ENCODE data around the gene SFT2D1.
"Not testable (repeated sequence)": the region's sequence is repeated elsewhere in the genome, so short reads cannot be mapped to it uniquely, and the experiment has no call there.

SFT2D1 gene

GRCh38 chr6:166342349-166343149 is at the start of gene SFT2D1:
Gene SFT2D1, minus strand, starts transcription at chr6:166342545. Its CDS starts 64 bp downstream, at chr6:166342481.
- DNase-seq: peak; percentile 84

- DNase-seq: no peak
Observed at GRCh38 chr6:166389119-166389518, 46.8 kb upstream of the SFT2D1 start.

DNA sequence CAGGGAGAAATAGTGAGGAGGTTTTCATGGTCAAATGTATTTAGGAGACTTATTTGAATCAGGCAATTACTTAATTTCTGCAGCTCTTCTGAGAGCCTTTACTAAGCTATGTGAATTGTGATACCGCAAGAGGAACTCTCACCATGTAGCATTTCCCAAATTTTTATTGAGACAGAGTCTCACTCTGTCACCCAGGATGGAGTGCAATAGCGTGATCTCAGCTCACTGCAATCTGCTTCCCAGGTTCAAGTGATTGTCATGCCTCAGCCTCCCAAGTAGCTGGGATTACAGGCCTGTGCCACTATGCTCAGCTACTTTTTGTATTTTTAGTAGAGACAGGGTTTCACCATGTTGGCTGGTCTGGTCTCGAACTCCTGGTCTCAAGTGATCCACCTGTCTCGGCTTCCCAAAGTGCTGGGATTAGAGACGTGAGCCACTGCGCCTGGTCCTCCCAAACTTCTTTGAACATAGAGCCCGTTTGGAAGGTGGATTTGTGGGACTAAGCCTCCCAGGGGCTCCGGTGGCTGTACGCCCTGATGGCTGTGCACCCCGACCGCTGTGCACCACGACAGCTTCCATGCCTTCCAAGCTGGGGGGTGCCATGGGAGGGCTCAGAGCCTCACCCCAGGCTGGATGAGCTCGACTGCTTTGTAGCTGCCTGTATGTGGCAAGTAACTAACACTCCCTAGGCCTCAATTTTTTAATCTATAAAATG is 46.1 kb upstream of the SFT2D1 start:
- DNase-seq: no peak

- DNase-seq: no peak
Observed at GRCh38 chr6:166387642-166388289, 45.4 kb upstream of the SFT2D1 start.

DNA sequence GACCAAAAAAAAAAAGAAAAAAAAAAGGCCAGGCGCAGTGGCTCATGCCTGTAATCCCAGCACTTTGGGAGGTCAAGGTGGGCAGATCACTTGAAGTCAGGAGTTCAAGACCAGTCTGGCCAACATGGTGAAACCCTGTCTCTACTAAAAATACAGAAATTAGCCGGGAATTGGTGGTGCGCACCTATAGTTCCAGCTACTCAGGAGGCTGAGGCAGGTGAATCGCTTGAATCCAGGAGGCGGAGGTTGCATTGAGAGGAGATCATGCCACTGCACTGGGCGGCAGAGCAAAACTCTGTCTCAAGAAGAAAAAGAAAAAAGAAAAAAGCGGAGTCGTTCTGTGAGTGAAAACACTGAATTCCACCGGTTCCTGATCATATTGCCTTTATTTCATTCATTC is 44.8 kb upstream of the SFT2D1 start:
- DNase-seq: not testable (repeated sequence)

DNA sequence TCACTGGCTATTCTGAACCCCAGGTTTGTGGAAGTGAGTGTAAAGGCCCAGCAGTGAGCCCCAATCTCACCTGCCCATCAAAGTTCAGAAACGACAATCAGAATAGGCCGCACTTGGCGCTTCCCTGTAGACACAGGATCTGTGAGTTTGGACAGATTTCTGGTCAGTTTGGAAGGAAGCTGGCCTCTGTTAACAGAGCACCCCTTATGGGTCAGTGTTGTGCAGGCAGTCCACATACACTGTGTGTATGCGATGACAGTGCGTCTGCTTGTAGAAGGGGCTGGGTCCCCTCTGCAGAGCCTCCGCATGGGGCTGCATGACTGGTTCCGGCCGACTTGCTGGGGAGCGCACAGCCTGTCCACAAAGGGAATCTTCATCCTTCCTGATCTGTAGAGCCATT is 43.8 kb upstream of the SFT2D1 start:
- no peak for DNase-seq

GRCh38 chr6:166383802-166384363 is 41.5 kb upstream of the SFT2D1 start:
- not testable (repeated sequence) for DNase-seq

DNA sequence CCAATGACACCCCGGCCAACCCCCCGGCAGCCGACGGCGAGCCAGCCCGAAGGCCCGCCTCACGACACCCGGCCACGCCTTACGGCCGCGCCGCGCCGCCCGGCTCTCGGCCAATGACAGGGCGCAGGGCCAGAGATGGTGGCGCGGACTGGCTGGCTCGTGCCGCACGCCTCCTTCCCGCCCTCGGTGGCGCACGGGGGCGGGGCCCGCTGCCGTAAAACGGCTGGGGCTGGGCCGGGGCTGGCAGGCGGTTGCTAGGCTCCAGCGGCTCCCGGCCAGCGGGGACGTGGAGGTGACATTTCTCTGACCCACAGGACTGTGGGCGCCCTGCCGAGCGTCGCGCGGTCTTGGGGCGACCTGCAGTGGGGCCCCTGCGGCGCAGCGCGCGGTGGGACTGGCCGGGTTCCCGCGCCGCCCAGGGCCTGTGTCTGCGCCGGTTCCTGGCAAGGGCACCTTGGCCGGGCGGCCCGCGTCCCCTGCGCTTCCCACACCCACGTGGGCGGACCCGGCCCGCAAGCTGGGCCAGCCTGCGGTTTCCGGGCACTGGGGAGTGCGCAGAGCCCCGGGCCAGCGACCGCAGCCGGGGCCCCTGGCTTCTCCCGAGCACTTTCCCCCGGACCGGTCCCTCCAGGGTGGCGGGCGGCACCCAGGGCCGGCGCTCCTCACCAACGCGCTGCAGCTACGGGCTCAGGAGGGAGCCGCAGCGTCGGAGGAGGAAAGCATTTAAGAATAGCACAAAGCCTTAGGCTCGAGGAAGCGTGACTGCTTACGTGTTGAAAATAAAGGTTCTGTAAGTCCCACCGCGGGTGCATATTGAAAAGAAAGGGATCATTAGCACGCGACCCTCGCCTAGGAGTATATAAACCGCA is 40.8 kb upstream of the SFT2D1 start, which contains the start of gene MPC1:
Gene MPC1 (minus strand): TSS at position 8 of the 869 bp plus-strand sequence. CDS start 64 bp downstream, outside the sequence.
- DNase-seq: peak; percentile 98

GRCh38 chr6:166382500-166382932 is 40.2 kb upstream of the SFT2D1 start:
- peak; percentile 41 for DNase-seq

- peak; percentile 81 for DNase-seq
Observed at GRCh38 chr6:166381733-166382499, 39.6 kb upstream of the SFT2D1 start.

DNA sequence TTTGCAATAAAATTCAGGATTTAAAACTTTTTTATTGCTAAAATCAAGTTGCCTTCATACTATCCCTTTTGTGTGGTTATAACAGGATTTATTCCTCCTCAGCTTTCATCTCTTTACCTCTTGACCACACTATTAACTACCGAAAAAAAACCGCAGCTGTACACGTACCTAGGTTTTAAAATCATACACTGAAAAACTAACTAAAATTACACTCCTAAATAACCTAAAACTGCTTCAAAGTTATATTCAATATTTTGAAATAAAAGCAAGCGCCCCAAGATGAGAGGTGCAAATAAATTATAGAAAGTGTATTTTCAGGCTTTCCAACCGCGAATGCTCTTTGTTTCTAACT is 39.0 kb upstream of the SFT2D1 start:
- DNase-seq: peak; percentile 75

DNA sequence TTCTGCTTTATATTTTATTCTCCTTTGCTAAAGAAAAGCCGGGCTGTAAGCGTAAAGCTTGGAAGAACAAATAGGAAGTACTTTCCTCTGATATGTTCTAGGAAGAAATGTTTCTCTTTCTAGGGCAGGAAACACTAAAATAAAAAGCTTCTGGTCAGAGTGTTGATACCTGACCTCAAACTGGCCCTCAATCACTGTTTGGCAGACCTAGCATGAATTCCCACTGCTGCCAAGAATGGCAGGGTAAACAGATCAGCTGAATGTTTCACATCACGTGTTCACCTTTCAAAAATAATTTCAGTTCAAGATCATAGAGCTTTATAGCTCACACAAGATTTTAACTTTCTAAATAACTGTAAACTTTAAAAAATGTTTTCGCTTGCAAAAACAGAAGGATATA is 37.5 kb upstream of the SFT2D1 start:
- DNase-seq: no peak

GRCh38 chr6:166379103-166379586 is 36.8 kb upstream of the SFT2D1 start:
- no peak for DNase-seq

GRCh38 chr6:166377721-166378120 is 35.4 kb upstream of the SFT2D1 start:
- DNase-seq: no peak

DNA sequence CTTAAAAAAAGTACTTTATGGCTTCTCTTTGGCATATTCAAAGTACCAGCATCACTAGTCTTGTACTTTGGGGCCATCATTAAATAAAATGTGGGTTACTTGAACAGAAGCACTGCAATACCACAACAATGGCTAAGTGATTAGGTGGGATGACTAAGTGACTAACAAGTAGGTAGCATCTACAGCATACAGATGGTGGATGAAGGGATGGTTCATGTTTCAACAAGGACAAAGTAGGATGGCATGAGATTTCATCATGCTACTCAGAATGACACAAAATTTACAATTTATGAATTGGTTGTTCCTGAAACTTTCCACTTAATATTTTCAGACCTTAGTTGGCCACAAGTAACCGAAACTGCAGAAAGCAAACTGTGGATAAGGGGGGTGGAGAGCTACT is 32.7 kb upstream of the SFT2D1 start:
- no peak for DNase-seq

GRCh38 chr6:166370489-166370888 is 28.1 kb upstream of the SFT2D1 start:
- no peak for DNase-seq

DNA sequence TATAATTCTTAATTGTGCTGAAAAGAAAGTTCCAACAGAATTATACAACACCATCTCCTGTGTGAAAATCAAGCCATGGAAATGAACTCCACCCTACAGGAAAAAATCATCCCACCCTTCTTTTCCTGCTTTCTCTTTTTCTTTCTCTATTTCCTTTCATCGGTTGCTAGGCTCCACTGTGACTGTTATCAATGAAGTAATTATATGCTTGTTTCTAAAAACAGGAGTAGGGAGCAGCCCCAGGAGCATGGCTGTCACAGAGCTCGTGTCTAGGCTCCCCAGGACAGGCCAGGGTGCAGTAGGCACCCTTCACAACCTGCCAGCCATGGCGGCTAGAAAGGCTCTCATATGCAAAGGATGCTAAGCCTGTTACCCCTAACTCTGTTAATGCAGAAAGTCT is 27.4 kb upstream of the SFT2D1 start:
- no peak for DNase-seq

DNA sequence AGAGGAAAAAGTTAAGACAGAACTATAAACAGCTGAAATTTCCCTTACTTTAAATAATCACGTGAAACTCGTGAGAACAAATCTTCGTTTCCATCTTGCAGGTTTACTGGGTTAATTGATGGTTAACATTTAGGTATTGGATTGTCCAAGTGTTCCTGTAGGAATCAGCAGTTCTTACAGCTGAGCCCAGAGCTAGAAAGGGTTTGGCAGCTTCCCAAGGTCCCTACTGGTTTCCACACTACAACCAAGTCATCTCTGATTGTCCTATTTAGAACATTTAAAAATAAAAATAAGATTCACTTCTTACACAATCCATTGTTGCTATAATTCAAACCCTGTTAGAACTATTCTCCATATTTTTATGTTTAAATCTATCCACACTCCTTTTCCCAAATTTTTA is 24.6 kb upstream of the SFT2D1 start:
- DNase-seq: no peak

DNA sequence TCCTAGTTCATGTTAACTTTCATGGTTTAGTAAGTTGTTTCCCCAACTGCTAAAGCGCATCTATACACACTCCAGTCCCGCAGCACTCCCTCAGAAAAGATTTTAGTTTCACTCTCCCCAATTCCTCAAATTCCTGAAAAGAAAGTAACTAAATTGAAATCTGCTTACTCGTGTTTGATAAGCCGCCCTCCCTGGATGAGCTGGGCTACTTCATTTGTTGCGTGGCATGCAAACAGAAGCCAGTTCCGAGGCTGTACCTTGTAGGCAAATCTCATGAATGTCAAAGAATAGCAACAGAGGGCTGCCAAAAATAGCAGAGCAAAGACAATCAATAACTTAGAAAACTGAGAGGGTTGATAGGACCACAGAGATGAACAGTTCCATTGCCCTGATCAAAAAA is 23.5 kb upstream of the SFT2D1 start:
- no peak for DNase-seq

GRCh38 chr6:166365221-166365620 is 22.9 kb upstream of the SFT2D1 start:
- DNase-seq: no peak

DNA sequence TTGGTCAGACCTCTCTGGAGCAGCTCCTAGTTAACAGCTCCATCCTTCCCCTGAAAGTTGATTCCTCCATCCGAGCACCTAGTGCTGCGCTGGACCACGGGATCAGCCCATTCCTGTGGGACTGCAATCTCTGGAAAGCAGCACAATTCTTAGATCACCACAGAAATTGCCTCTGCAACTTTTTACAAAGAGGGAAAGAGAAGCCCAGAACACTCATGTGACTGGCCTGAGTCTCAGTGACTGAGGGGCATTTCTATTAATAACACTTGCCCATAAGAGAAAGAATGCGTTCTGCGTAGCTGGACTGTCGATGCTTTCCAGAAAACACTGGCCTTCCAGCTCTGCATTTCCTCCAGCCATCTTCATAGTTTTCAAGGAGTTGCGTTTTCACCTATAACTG is 22.1 kb upstream of the SFT2D1 start:
- no peak for DNase-seq

Data from NCI-H1105 treated with DMSO at 0.1 percent for 48 hours (cell line).